Measurements from ENCODE around the gene RPS16. TPM values are rescaled to one million over a fixed set of nuclear protein-coding genes. Genes with fewer than 3 reads are reported as not detected.

The RPS16 gene
- total and polyA plus RNA-seq, 4 donors: 109 to 1,094 (median 218) TPM

- DNase-seq (ENCODE audit: low spot score): peak; percentile 44
- WGBS: 7% methylated on average over 17 of the region's 17 CpGs
- TF ChIP-seq FOXA1 (IDR thresholded peaks at IDR 0.05): no peak
- TF ChIP-seq TAF1 (conservative IDR thresholded peaks at IDR 0.05): peak; percentile 9
- TF ChIP-seq ATF3 (IDR thresholded peaks at IDR 0.05): no peak
- TF ChIP-seq SP1 (IDR thresholded peaks at IDR 0.05): no peak
- Histone ChIP-seq H3K27ac (ENCODE audit: low read depth in 1 of 2, low read length in 2 of 2) (peak overlapping the region; percentile 75 to 92), H3K27me3 (ENCODE audit: control insufficient read depth in 4 of 4, insufficient read depth in 4 of 4, low read length in 3 of 4) (no peaks in the 10 kb centered on the region), H3K9ac (ENCODE audit: low read depth in 1 of 2, low read length in 2 of 2) (peak overlapping the region; percentile 79 to 99), H3K4me3 (ENCODE audit: low read depth in 1 of 3, low read length in 3 of 3) (peak overlapping the region; percentile 72 to 99 (median 87)), H3K4me1 (ENCODE audit: control insufficient read depth in 4 of 4, insufficient read depth in 4 of 4, low read length in 3 of 4) (peaks cover 9 to 33% (median 23%) of the 10 kb centered on the region in 4 donors), H3K36me3 (ENCODE audit: control insufficient read depth in 4 of 4, insufficient read depth in 3 of 4, low read depth in 1 of 4, low read length in 3 of 4) (peaks cover 0 to 2% (median under 1%) of the 10 kb centered on the region in 4 donors), H3K9me3 (ENCODE audit: control insufficient read depth in 4 of 4, low read length in 3 of 4) (no peaks in the 10 kb centered on the region)
Measured at GRCh38 chr19:39444598-39445195, 8.9 kb upstream of the RPS16 start.

GRCh38 chr19:39438270-39438934 lies 2.7 kb upstream of the RPS16 start:
- Histone ChIP-seq H3K9ac (ENCODE audit: low read depth in 1 of 2, low read length in 2 of 2) (no peak overlapping the region), H3K4me1 (ENCODE audit: control insufficient read depth in 4 of 4, insufficient read depth in 4 of 4, low read length in 3 of 4) (peaks cover 4 to 32% (median 17%) of the 10 kb centered on the region in 4 donors), H3K36me3 (ENCODE audit: control insufficient read depth in 4 of 4, insufficient read depth in 3 of 4, low read depth in 1 of 4, low read length in 3 of 4) (peaks cover 4 to 11% (median 6%) of the 10 kb centered on the region in 4 donors), H3K27me3 (ENCODE audit: control insufficient read depth in 4 of 4, insufficient read depth in 4 of 4, low read length in 3 of 4) (no peaks in the 10 kb centered on the region), H3K27ac (ENCODE audit: low read depth in 1 of 2, low read length in 2 of 2) (no peak overlapping the region), H3K9me3 (ENCODE audit: control insufficient read depth in 4 of 4, low read length in 3 of 4) (no peaks in the 10 kb centered on the region), H3K4me3 (ENCODE audit: low read depth in 1 of 3, low read length in 3 of 3) (no peak overlapping the region)
- TF ChIP-seq HNF4A (conservative IDR thresholded peaks at IDR 0.05) (no peak), RXRA (IDR thresholded peaks at IDR 0.05) (no peak), GABPA (IDR thresholded peaks at IDR 0.05 in 1 of 2, conservative IDR thresholded peaks at IDR 0.05 in 1 of 2) (no peak), EGR1 (IDR thresholded peaks at IDR 0.05; ENCODE audit: low read depth in 2 of 2) (no peak), ZBTB33 (IDR thresholded peaks at IDR 0.05) (no peak), JUND (IDR thresholded peaks at IDR 0.05) (no peak), CTCF (IDR thresholded peaks at IDR 0.05; ENCODE audit: low read depth, low read length, missing input control) (no peak), MAX (IDR thresholded peaks at IDR 0.05) (no peak), RAD21 (IDR thresholded peaks at IDR 0.05) (no peak), ATF3 (IDR thresholded peaks at IDR 0.05) (no peak), YY1 (IDR thresholded peaks at IDR 0.05) (no peak), NR2F2 (IDR thresholded peaks at IDR 0.05) (no peak), TAF1 (conservative IDR thresholded peaks at IDR 0.05) (no peak), SP1 (IDR thresholded peaks at IDR 0.05) (no peak), FOXA2 (IDR thresholded peaks at IDR 0.05) (no peak), REST (IDR thresholded peaks at IDR 0.05) (no peak), HNF4G (IDR thresholded peaks at IDR 0.05) (no peak), FOXA1 (IDR thresholded peaks at IDR 0.05) (no peak)
- whole genome bisulfite sequencing: 82% methylated on average over 9 of the region's 9 CpGs
- no peak for DNase-seq (ENCODE audit: low spot score)

Data from liver (tissue), 9 donors.